Measurements from ENCODE around the gene HOXB1. TPM values are rescaled to one million over a fixed set of nuclear protein-coding genes. Genes with fewer than 3 reads are reported as not detected.

The HOXB1 gene
- total RNA-seq, 1 experiment from 2014 or later: not detected

- Histone ChIP-seq H2AFZ (ENCODE audit: low read length) (no peak overlapping the region), H4K20me1 (ENCODE audit: insufficient read depth, low read depth, low read length) (no peaks in the 10 kb centered on the region), H3K79me2 (ENCODE audit: low read length) (no peaks in the 10 kb centered on the region), H3K9me2 (replicated peaks; ENCODE audit: insufficient read depth, low read length) (no peaks in the 10 kb centered on the region), H3K27ac (ENCODE audit: low read length) (no peak overlapping the region), H3K4me1 (ENCODE audit: low read length) (no peaks in the 10 kb centered on the region), H3K36me3 (ENCODE audit: insufficient read depth, low read length) (no peaks in the 10 kb centered on the region), H3K27me3 (ENCODE audit: low read length) (no peaks in the 10 kb centered on the region), H3K4me2 (ENCODE audit: low read depth, low read length, poor library complexity, severe bottlenecking) (no peak overlapping the region), H3K4me3 (ENCODE audit: low read length) (no peak overlapping the region), H3K9ac (ENCODE audit: low read length) (no peak overlapping the region), H3K9me3 (ENCODE audit: low read length) (no peaks in the 10 kb centered on the region)
- no peak for DNase-seq
Observed at GRCh38 chr17:48543854-48544348, 13.1 kb upstream of the HOXB1 start.

GRCh38 chr17:48543107-48543853 lies 12.5 kb upstream of the HOXB1 start:
- H3K27ac ChIP-seq (ENCODE audit: low read length): no peak overlapping the region
- H3K4me1 ChIP-seq (ENCODE audit: low read length): no peaks in the 10 kb centered on the region
- no peak for DNase-seq
- no peak overlapping the region for H2AFZ ChIP-seq (ENCODE audit: low read length)
- no peaks in the 10 kb centered on the region for H3K9me3 ChIP-seq (ENCODE audit: low read length)
- no peaks in the 10 kb centered on the region for H3K36me3 ChIP-seq (ENCODE audit: insufficient read depth, low read length)
- H3K4me2 ChIP-seq (ENCODE audit: low read depth, low read length, poor library complexity, severe bottlenecking): no peak overlapping the region
- H3K4me3 ChIP-seq (ENCODE audit: low read length): no peak overlapping the region
- H3K79me2 ChIP-seq (ENCODE audit: low read length): no peaks in the 10 kb centered on the region
- no peaks in the 10 kb centered on the region for H3K9me2 ChIP-seq (replicated peaks; ENCODE audit: insufficient read depth, low read length)
- H4K20me1 ChIP-seq (ENCODE audit: insufficient read depth, low read depth, low read length): no peaks in the 10 kb centered on the region
- no peak overlapping the region for H3K9ac ChIP-seq (ENCODE audit: low read length)
- H3K27me3 ChIP-seq (ENCODE audit: low read length): no peaks in the 10 kb centered on the region

GRCh38 chr17:48542698-48543106 lies 11.9 kb upstream of the HOXB1 start:
- Histone ChIP-seq H3K9ac (ENCODE audit: low read length) (no peak overlapping the region), H3K36me3 (ENCODE audit: insufficient read depth, low read length) (no peaks in the 10 kb centered on the region), H3K9me3 (ENCODE audit: low read length) (no peaks in the 10 kb centered on the region), H3K4me3 (ENCODE audit: low read length) (no peak overlapping the region), H3K27me3 (ENCODE audit: low read length) (no peaks in the 10 kb centered on the region), H3K4me1 (ENCODE audit: low read length) (no peaks in the 10 kb centered on the region), H4K20me1 (ENCODE audit: insufficient read depth, low read depth, low read length) (no peaks in the 10 kb centered on the region), H3K27ac (ENCODE audit: low read length) (no peak overlapping the region), H3K4me2 (ENCODE audit: low read depth, low read length, poor library complexity, severe bottlenecking) (no peak overlapping the region), H3K79me2 (ENCODE audit: low read length) (no peaks in the 10 kb centered on the region), H3K9me2 (replicated peaks; ENCODE audit: insufficient read depth, low read length) (no peaks in the 10 kb centered on the region), H2AFZ (ENCODE audit: low read length) (no peak overlapping the region)
- no peak for DNase-seq

DNA sequence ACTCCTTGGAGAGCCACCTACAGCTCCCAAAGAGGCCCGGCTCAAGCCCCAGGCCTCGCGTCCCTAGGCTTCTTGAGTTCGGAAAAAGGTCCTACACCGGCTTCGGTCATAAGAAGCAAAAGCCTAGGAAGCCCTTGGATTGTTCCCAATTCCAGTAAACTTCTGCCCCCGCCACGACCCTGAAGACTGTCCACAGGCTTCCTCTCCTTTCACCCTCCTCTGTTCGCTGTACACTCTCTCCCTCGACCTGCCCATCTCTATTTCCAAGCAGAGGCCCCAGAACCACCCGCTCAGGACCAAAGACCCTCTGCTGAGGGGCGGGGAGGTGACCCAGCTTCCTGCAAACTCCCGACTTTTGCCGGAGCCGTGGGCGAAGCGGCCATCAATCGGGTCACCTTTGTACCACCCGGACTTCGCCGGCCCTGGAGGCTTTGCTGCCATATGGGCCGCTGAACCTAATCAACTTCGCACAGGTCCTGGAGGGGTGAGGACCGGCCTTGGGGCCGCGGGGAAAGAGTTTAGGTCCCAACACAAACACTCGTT lies 11.4 kb upstream of the HOXB1 start:
- Histone ChIP-seq H3K4me1 (ENCODE audit: low read length) (no peaks in the 10 kb centered on the region), H3K9me2 (replicated peaks; ENCODE audit: insufficient read depth, low read length) (no peaks in the 10 kb centered on the region), H2AFZ (ENCODE audit: low read length) (no peak overlapping the region), H3K27me3 (ENCODE audit: low read length) (no peaks in the 10 kb centered on the region), H3K4me3 (ENCODE audit: low read length) (no peak overlapping the region), H3K9me3 (ENCODE audit: low read length) (no peaks in the 10 kb centered on the region), H3K9ac (ENCODE audit: low read length) (no peak overlapping the region), H3K36me3 (ENCODE audit: insufficient read depth, low read length) (no peaks in the 10 kb centered on the region), H3K4me2 (ENCODE audit: low read depth, low read length, poor library complexity, severe bottlenecking) (no peak overlapping the region), H3K79me2 (ENCODE audit: low read length) (no peaks in the 10 kb centered on the region), H3K27ac (ENCODE audit: low read length) (no peak overlapping the region), H4K20me1 (ENCODE audit: insufficient read depth, low read depth, low read length) (no peaks in the 10 kb centered on the region)
- no peak for DNase-seq

DNA sequence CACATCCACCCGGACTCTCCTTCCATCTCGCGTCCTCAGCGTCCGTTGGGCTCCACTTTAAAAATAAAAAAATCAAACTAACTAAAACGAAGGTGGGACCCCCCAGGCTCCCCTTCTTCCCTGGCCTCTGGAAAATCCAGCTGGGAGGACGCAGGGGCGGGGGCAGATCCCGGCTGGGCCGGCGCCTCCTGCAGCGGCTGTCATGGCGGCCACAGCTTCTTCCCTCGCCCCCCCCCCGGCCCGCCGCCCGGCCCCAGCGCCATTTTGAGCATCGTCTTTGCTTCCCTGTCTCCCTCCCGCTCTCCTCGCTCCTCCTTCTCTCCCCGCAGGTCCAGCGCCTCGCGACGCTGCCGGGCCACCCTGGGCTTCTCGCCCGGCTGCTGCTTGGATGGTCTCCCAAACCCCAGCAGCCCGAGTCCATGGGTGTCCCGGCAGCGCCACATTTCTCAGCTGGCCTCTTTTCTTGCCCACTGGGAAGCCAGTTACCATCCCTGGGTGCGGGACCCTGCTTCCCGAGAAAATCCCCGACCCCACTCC lies 10.8 kb upstream of the HOXB1 start:
- Histone ChIP-seq H3K79me2 (ENCODE audit: low read length) (no peaks in the 10 kb centered on the region), H3K9me3 (ENCODE audit: low read length) (no peaks in the 10 kb centered on the region), H2AFZ (ENCODE audit: low read length) (no peak overlapping the region), H3K36me3 (ENCODE audit: insufficient read depth, low read length) (no peaks in the 10 kb centered on the region), H3K4me3 (ENCODE audit: low read length) (no peak overlapping the region), H4K20me1 (ENCODE audit: insufficient read depth, low read depth, low read length) (no peaks in the 10 kb centered on the region), H3K27me3 (ENCODE audit: low read length) (no peaks in the 10 kb centered on the region), H3K27ac (ENCODE audit: low read length) (no peak overlapping the region), H3K9ac (ENCODE audit: low read length) (no peak overlapping the region), H3K4me1 (ENCODE audit: low read length) (no peaks in the 10 kb centered on the region), H3K9me2 (replicated peaks; ENCODE audit: insufficient read depth, low read length) (no peaks in the 10 kb centered on the region), H3K4me2 (ENCODE audit: low read depth, low read length, poor library complexity, severe bottlenecking) (no peak overlapping the region)
- DNase-seq: no peak

DNA sequence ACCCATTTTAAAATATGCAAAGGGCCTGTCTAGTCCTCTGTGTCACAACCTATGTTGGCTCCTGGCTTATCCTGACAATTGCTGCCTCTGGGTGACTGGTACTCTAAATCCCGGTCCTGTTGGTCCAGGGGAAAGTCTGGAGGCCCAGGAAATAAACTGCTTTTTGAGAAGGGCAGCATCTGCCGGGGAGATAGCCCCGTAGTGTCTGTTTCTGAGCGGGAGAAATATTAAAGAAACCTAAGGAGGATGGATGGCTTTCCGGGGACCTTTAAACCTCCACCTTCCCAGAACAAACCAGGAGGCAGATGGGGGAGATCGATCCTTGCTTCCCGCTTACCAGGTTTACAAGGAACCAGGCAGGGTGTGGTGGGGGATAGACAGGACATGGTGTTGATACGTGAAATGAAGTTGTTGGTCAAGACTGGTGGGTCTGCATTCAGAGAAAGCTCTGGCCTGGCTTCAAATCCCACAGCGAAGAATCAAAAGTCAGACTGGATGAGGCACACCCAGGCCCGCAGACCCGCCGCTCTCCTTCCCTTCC lies 10.3 kb upstream of the HOXB1 start:
- Histone ChIP-seq H3K9ac (ENCODE audit: low read length) (no peak overlapping the region), H3K36me3 (ENCODE audit: insufficient read depth, low read length) (no peaks in the 10 kb centered on the region), H3K9me2 (replicated peaks; ENCODE audit: insufficient read depth, low read length) (no peaks in the 10 kb centered on the region), H3K27ac (ENCODE audit: low read length) (no peak overlapping the region), H3K27me3 (ENCODE audit: low read length) (no peaks in the 10 kb centered on the region), H3K9me3 (ENCODE audit: low read length) (no peaks in the 10 kb centered on the region), H3K79me2 (ENCODE audit: low read length) (no peaks in the 10 kb centered on the region), H4K20me1 (ENCODE audit: insufficient read depth, low read depth, low read length) (no peaks in the 10 kb centered on the region), H3K4me2 (ENCODE audit: low read depth, low read length, poor library complexity, severe bottlenecking) (no peak overlapping the region), H3K4me1 (ENCODE audit: low read length) (no peaks in the 10 kb centered on the region), H3K4me3 (ENCODE audit: low read length) (no peak overlapping the region), H2AFZ (ENCODE audit: low read length) (no peak overlapping the region)
- no peak for DNase-seq

DNA sequence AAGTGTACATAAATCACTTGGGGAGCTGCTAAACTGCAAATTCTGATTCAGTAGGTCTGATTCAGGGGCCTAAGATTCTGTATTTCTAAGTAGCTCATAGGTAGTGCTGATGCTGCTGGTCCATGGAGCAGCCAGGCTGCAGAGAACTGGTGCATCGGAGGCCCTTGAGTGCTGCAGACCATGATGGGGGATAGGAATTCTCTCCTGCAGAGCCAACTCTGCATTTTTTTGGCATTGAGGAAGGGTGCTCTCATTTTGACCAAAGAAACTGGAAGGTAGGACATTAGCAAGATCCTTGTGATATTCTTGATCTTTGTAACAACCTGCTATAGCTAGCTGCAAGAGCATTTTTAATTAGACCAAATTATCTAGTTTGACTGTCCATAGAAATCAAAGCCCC lies 9.4 kb upstream of the HOXB1 start:
- H3K9me2 ChIP-seq (replicated peaks; ENCODE audit: insufficient read depth, low read length): no peaks in the 10 kb centered on the region
- no peaks in the 10 kb centered on the region for H3K9me3 ChIP-seq (ENCODE audit: low read length)
- no peaks in the 10 kb centered on the region for H4K20me1 ChIP-seq (ENCODE audit: insufficient read depth, low read depth, low read length)
- no peak overlapping the region for H3K9ac ChIP-seq (ENCODE audit: low read length)
- no peak for DNase-seq
- no peak overlapping the region for H3K4me2 ChIP-seq (ENCODE audit: low read depth, low read length, poor library complexity, severe bottlenecking)
- H2AFZ ChIP-seq (ENCODE audit: low read length): no peak overlapping the region
- no peaks in the 10 kb centered on the region for H3K79me2 ChIP-seq (ENCODE audit: low read length)
- no peaks in the 10 kb centered on the region for H3K27me3 ChIP-seq (ENCODE audit: low read length)
- H3K27ac ChIP-seq (ENCODE audit: low read length): no peak overlapping the region
- H3K4me3 ChIP-seq (ENCODE audit: low read length): no peak overlapping the region
- no peaks in the 10 kb centered on the region for H3K36me3 ChIP-seq (ENCODE audit: insufficient read depth, low read length)
- no peaks in the 10 kb centered on the region for H3K4me1 ChIP-seq (ENCODE audit: low read length)

- no peaks in the 10 kb centered on the region for H3K36me3 ChIP-seq (ENCODE audit: insufficient read depth, low read length)
- H3K9me2 ChIP-seq (replicated peaks; ENCODE audit: insufficient read depth, low read length): no peaks in the 10 kb centered on the region
- H3K27ac ChIP-seq (ENCODE audit: low read length): no peak overlapping the region
Observed at GRCh38 chr17:48539177-48539576, 8.4 kb upstream of the HOXB1 start.

More at GRCh38 chr17:48539177-48539576, 8.4 kb upstream of the HOXB1 start:
- DNase-seq: no peak
- Histone ChIP-seq H3K27me3 (ENCODE audit: low read length) (no peaks in the 10 kb centered on the region), H3K9ac (ENCODE audit: low read length) (no peak overlapping the region), H3K9me3 (ENCODE audit: low read length) (no peaks in the 10 kb centered on the region), H3K4me3 (ENCODE audit: low read length) (no peak overlapping the region), H3K79me2 (ENCODE audit: low read length) (no peaks in the 10 kb centered on the region), H3K4me1 (ENCODE audit: low read length) (no peaks in the 10 kb centered on the region), H2AFZ (ENCODE audit: low read length) (no peak overlapping the region), H3K4me2 (ENCODE audit: low read depth, low read length, poor library complexity, severe bottlenecking) (no peak overlapping the region), H4K20me1 (ENCODE audit: insufficient read depth, low read depth, low read length) (no peaks in the 10 kb centered on the region)
